ENCODE results near the gene SLC25A47.
"Not testable (repeated sequence)": the region's sequence is repeated elsewhere in the genome, so short reads cannot be mapped to it uniquely, and the experiment has no call there.

The SLC25A47 gene

GRCh38 chr14:100342826-100343225 is 19.7 kb downstream of the SLC25A47 start:
- not testable (repeated sequence) for H3K4me2 ChIP-seq (ENCODE audit: low read length); H3K79me1 ChIP-seq (ENCODE audit: low read length); H3K14ac ChIP-seq (ENCODE audit: low read length); H3K27ac ChIP-seq (ENCODE audit: low read depth, low read length); H4K12ac ChIP-seq (ENCODE audit: low read depth, low read length); H3K9me3 ChIP-seq (ENCODE audit: insufficient read depth, low read depth, low read length); H3K4me1 ChIP-seq (ENCODE audit: control insufficient read depth in 1 of 2, insufficient read depth in 2 of 2, low read length in 2 of 2); H3K79me2 ChIP-seq (ENCODE audit: control insufficient read depth, insufficient read depth, low read length, poor library complexity); H3K4ac ChIP-seq (ENCODE audit: low read depth, low read length); H4K91ac ChIP-seq (ENCODE audit: low read depth, low read length); H3K4me3 ChIP-seq (ENCODE audit: low read depth, low read length); H2AFZ ChIP-seq (ENCODE audit: insufficient read depth, low read length, poor library complexity); H3K23ac ChIP-seq (ENCODE audit: low read length); H2AK5ac ChIP-seq (ENCODE audit: low read length); H3K9ac ChIP-seq (ENCODE audit: low read length); H4K8ac ChIP-seq (ENCODE audit: low read depth, low read length); H2BK120ac ChIP-seq (ENCODE audit: insufficient read depth, low read length, poor library complexity); H2BK12ac ChIP-seq (ENCODE audit: low read length); DNase-seq; H2BK5ac ChIP-seq (ENCODE audit: low read depth, low read length, poor library complexity); H3K27me3 ChIP-seq (ENCODE audit: insufficient read depth, low read length); H3K18ac ChIP-seq (ENCODE audit: low read length)
- WGBS (ENCODE audit: extremely low coverage, insufficient coverage, insufficient read length), result no CpG with 5 or more reads among the region's 12 CpGs
- peaks cover 14 to 18% of the 10 kb centered on the region in 2 experiments for H3K36me3 ChIP-seq (ENCODE audit: control insufficient read depth in 1 of 2, insufficient read depth in 2 of 2, low read length in 2 of 2)

DNA sequence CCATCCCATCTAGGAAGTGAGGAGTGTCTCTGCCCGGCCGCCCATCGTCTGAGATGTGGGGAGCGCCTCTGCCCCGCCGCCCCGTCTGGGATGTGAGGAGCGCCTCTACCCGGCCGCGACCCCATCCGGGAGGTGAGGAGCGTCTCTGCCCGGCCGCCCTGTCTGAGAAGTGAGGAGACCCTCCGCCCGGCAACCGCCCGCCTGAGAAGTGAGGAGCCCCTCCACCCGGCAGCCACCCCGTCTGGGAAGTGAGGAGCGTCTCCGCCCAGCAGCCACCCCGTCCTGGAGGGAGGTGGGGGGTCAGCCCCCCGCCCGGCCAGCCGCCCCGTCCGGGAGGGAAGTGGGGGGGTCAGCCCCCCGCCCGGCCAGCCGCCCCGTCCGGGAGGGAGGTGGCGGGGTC is 21.5 kb downstream of the SLC25A47 start:
- WGBS (ENCODE audit: extremely low coverage, insufficient coverage, insufficient read length), result no CpG with 5 or more reads among the region's 35 CpGs
- not testable (repeated sequence) for H3K14ac ChIP-seq (ENCODE audit: low read length); H2BK12ac ChIP-seq (ENCODE audit: low read length); H3K79me1 ChIP-seq (ENCODE audit: low read length); H2AFZ ChIP-seq (ENCODE audit: insufficient read depth, low read length, poor library complexity); H2BK5ac ChIP-seq (ENCODE audit: low read depth, low read length, poor library complexity); H3K79me2 ChIP-seq (ENCODE audit: control insufficient read depth, insufficient read depth, low read length, poor library complexity); H3K23ac ChIP-seq (ENCODE audit: low read length); H4K8ac ChIP-seq (ENCODE audit: low read depth, low read length); H3K27ac ChIP-seq (ENCODE audit: low read depth, low read length); H3K18ac ChIP-seq (ENCODE audit: low read length); H4K91ac ChIP-seq (ENCODE audit: low read depth, low read length); H3K9ac ChIP-seq (ENCODE audit: low read length); H2BK120ac ChIP-seq (ENCODE audit: insufficient read depth, low read length, poor library complexity); H4K12ac ChIP-seq (ENCODE audit: low read depth, low read length); H3K27me3 ChIP-seq (ENCODE audit: insufficient read depth, low read length); H3K4me1 ChIP-seq (ENCODE audit: control insufficient read depth in 1 of 2, insufficient read depth in 2 of 2, low read length in 2 of 2); H2AK5ac ChIP-seq (ENCODE audit: low read length); H3K4ac ChIP-seq (ENCODE audit: low read depth, low read length); H3K4me2 ChIP-seq (ENCODE audit: low read length); DNase-seq; H3K4me3 ChIP-seq (ENCODE audit: low read depth, low read length); H3K9me3 ChIP-seq (ENCODE audit: insufficient read depth, low read depth, low read length)
- H3K36me3 ChIP-seq (ENCODE audit: control insufficient read depth in 1 of 2, insufficient read depth in 2 of 2, low read length in 2 of 2), result peaks cover 14 to 26% of the 10 kb centered on the region in 2 experiments

GRCh38 chr14:100345711-100346110 is 22.6 kb downstream of the SLC25A47 start:
- Histone ChIP-seq H3K4ac (ENCODE audit: low read depth, low read length) (no peak overlapping the region), H2BK5ac (ENCODE audit: low read depth, low read length, poor library complexity) (no peak overlapping the region), H3K23ac (ENCODE audit: low read length) (no peak overlapping the region), H3K36me3 (ENCODE audit: control insufficient read depth in 1 of 2, insufficient read depth in 2 of 2, low read length in 2 of 2) (peaks cover 17 to 25% of the 10 kb centered on the region in 2 experiments), H4K8ac (ENCODE audit: low read depth, low read length) (no peak overlapping the region), H3K9ac (ENCODE audit: low read length) (no peak overlapping the region), H3K14ac (ENCODE audit: low read length) (no peak overlapping the region), H3K4me2 (ENCODE audit: low read length) (no peak overlapping the region), H4K91ac (ENCODE audit: low read depth, low read length) (no peak overlapping the region), H3K27ac (ENCODE audit: low read depth, low read length) (no peak overlapping the region), H3K79me1 (ENCODE audit: low read length) (no peaks in the 10 kb centered on the region), H2BK12ac (ENCODE audit: low read length) (no peak overlapping the region), H3K4me3 (ENCODE audit: low read depth, low read length) (no peak overlapping the region), H3K27me3 (ENCODE audit: insufficient read depth, low read length) (no peaks in the 10 kb centered on the region), H3K18ac (ENCODE audit: low read length) (no peak overlapping the region), H2AFZ (ENCODE audit: insufficient read depth, low read length, poor library complexity) (no peak overlapping the region), H2BK120ac (ENCODE audit: insufficient read depth, low read length, poor library complexity) (no peak overlapping the region), H3K79me2 (ENCODE audit: control insufficient read depth, insufficient read depth, low read length, poor library complexity) (no peaks in the 10 kb centered on the region), H4K12ac (ENCODE audit: low read depth, low read length) (no peak overlapping the region), H2AK5ac (ENCODE audit: low read length) (no peak overlapping the region), H3K9me3 (ENCODE audit: insufficient read depth, low read depth, low read length) (peaks cover 4% of the 10 kb centered on the region), H3K4me1 (ENCODE audit: control insufficient read depth in 1 of 2, insufficient read depth in 2 of 2, low read length in 2 of 2) (peaks cover 4 to 8% of the 10 kb centered on the region in 2 experiments)
- WGBS (ENCODE audit: extremely low coverage, insufficient coverage, insufficient read length), result no CpG with 5 or more reads among the region's 17 CpGs
- no peak for DNase-seq

- H2BK12ac ChIP-seq (ENCODE audit: low read length), result no peak overlapping the region
- no peak overlapping the region for H3K4ac ChIP-seq (ENCODE audit: low read depth, low read length)
- peaks cover 0 to 3% of the 10 kb centered on the region in 2 experiments for H3K4me1 ChIP-seq (ENCODE audit: control insufficient read depth in 1 of 2, insufficient read depth in 2 of 2, low read length in 2 of 2)
- H2AFZ ChIP-seq (ENCODE audit: insufficient read depth, low read length, poor library complexity), result no peak overlapping the region
- DNase-seq, result no peak
- H3K9me3 ChIP-seq (ENCODE audit: insufficient read depth, low read depth, low read length), result peaks cover 6% of the 10 kb centered on the region
- no peak overlapping the region for H3K27ac ChIP-seq (ENCODE audit: low read depth, low read length)
- H3K14ac ChIP-seq (ENCODE audit: low read length), result no peak overlapping the region
- no peak overlapping the region for H3K4me3 ChIP-seq (ENCODE audit: low read depth, low read length)
- no peak overlapping the region for H4K8ac ChIP-seq (ENCODE audit: low read depth, low read length)
- no peaks in the 10 kb centered on the region for H3K79me1 ChIP-seq (ENCODE audit: low read length)
- no peaks in the 10 kb centered on the region for H3K79me2 ChIP-seq (ENCODE audit: control insufficient read depth, insufficient read depth, low read length, poor library complexity)
- H4K91ac ChIP-seq (ENCODE audit: low read depth, low read length), result no peak overlapping the region
- H3K9ac ChIP-seq (ENCODE audit: low read length), result no peak overlapping the region
- WGBS (ENCODE audit: extremely low coverage, insufficient coverage, insufficient read length), result no CpG with 5 or more reads among the region's 12 CpGs
- H3K23ac ChIP-seq (ENCODE audit: low read length), result no peak overlapping the region
- H3K4me2 ChIP-seq (ENCODE audit: low read length), result no peak overlapping the region
- peaks cover 22 to 30% of the 10 kb centered on the region in 2 experiments for H3K36me3 ChIP-seq (ENCODE audit: control insufficient read depth in 1 of 2, insufficient read depth in 2 of 2, low read length in 2 of 2)
- H4K12ac ChIP-seq (ENCODE audit: low read depth, low read length), result no peak overlapping the region
- H2BK120ac ChIP-seq (ENCODE audit: insufficient read depth, low read length, poor library complexity), result no peak overlapping the region
- no peak overlapping the region for H3K18ac ChIP-seq (ENCODE audit: low read length)
- H2BK5ac ChIP-seq (ENCODE audit: low read depth, low read length, poor library complexity), result no peak overlapping the region
- no peaks in the 10 kb centered on the region for H3K27me3 ChIP-seq (ENCODE audit: insufficient read depth, low read length)
- H2AK5ac ChIP-seq (ENCODE audit: low read length), result no peak overlapping the region
Measured at GRCh38 chr14:100346306-100347091, 23.4 kb downstream of the SLC25A47 start.

Data from trophoblast cell (in vitro differentiated cells and primary cell).